Cardiac muscle cell (in vitro differentiated cells and primary cell): Measurements from ENCODE around the gene FAM131C. TPM values are rescaled to one million over a fixed set of nuclear protein-coding genes. Genes with fewer than 3 reads are reported as not detected.
"Not testable (repeated sequence)": the region's sequence is repeated elsewhere in the genome, so short reads cannot be mapped to it uniquely, and the experiment has no call there.

Experiments used
- DNase-seq, 2 donors: peaks; one replicate each; pipeline versions ENCODE4 v3.0.0 to v3.0.0-alpha.2; 2010 to 2017; ENCODE audit warnings: low read depth in 1 of 2, low spot score in 1 of 2
- H3K27ac ChIP-seq: fragments of 200-600 bp; sonication (generic); 2 replicates; pipeline ENCODE4 v1.5.1; 2016
- H3K27me3 ChIP-seq: fragments of 200-600 bp; sonication (generic); 2 replicates; pipeline ENCODE4 v1.6.0; 2016; ENCODE audit warnings: control low read depth
- H3K36me3 ChIP-seq: fragments of 200-600 bp; sonication (generic); 2 replicates; pipeline ENCODE4 v1.5.1; 2016; ENCODE audit warnings: control low read depth
- H3K4me1 ChIP-seq: fragments of 200-600 bp; sonication (generic); 2 replicates; pipeline ENCODE4 v1.8.1; 2017; ENCODE audit warnings: low read depth, mild to moderate bottlenecking, mixed run types
- H3K4me3 ChIP-seq: fragments of 200-600 bp; sonication (generic); 2 replicates; pipeline ENCODE4 v1.5.1; 2016; ENCODE audit warnings: mild to moderate bottlenecking
- H3K9me3 ChIP-seq: fragments of 200-600 bp; sonication (generic); 2 replicates; pipeline ENCODE4 v1.5.1; 2017; ENCODE audit warnings: low read depth, mild to moderate bottlenecking, control low read depth
- CTCF ChIP-seq: IDR thresholded peaks from 2 replicates; pipeline ENCODE4 v1.5.1; 2012; ENCODE audit warnings: low read depth, mild to moderate bottlenecking, low read length
- polyA plus RNA-seq: library from polyadenylated mRNA; unstranded; fragments of >200 nt; fragmentation: Nextera tagmentation; extraction: Ambion mirVana; gene quantifications from 2 replicates; pipeline ENCODE4 v1.2.1, GENCODE V29; 2016
- total RNA-seq: library from RNA; depleted of rRNA; stranded (reverse); fragments of >200 nt; gene quantifications from 2 replicates; pipeline ENCODE4 v1.2.3, GENCODE V29; 2016

FAM131C gene
- total and polyA plus RNA-seq, 2 experiments from 2014 or later: 10.4 to 10.9 TPM

GRCh38 chr1:16043521-16043920 lies 29.9 kb downstream of the FAM131C start, which contains the start of gene CLCNKB:
CLCNKB (plus strand) TSS chr1:16043782; CDS start chr1:16044493, 711 bp downstream.
- no peak for TF ChIP-seq CTCF
- Histone ChIP-seq H3K4me1 (no peaks in the 10 kb centered on the region), H3K27ac (no peak within 1 kb of the TSS), H3K27me3 (no peaks in the 10 kb centered on the region), H3K4me3 (no peak within 1 kb of the TSS), H3K36me3 (no peaks in the 10 kb centered on the region), H3K9me3 (no peaks in the 10 kb centered on the region)
- no peak for DNase-seq

- not testable (repeated sequence) for H3K4me1 ChIP-seq, H3K36me3 ChIP-seq, DNase-seq, H3K9me3 ChIP-seq, H3K27ac ChIP-seq, H3K4me3 ChIP-seq, H3K27me3 ChIP-seq
Measured at GRCh38 chr1:16042654-16043053, 30.8 kb downstream of the FAM131C start.

- Histone ChIP-seq H3K27ac (no peak overlapping the region), H3K4me3 (no peak overlapping the region), H3K4me1 (no peaks in the 10 kb centered on the region), H3K9me3 (no peaks in the 10 kb centered on the region), H3K27me3 (no peaks in the 10 kb centered on the region), H3K36me3 (no peaks in the 10 kb centered on the region)
- TF ChIP-seq CTCF: peak; percentile 20
- no peak for DNase-seq
Measured at GRCh38 chr1:16042096-16042495, 31.4 kb downstream of the FAM131C start.

- Histone ChIP-seq H3K4me3 (no peak overlapping the region), H3K9me3 (no peaks in the 10 kb centered on the region), H3K36me3 (no peaks in the 10 kb centered on the region), H3K4me1 (no peaks in the 10 kb centered on the region), H3K27ac (no peak overlapping the region), H3K27me3 (no peaks in the 10 kb centered on the region)
- DNase-seq: no peak
- TF ChIP-seq CTCF: no peak
Measured at GRCh38 chr1:16041200-16041599, 32.3 kb downstream of the FAM131C start.

- H3K36me3 ChIP-seq, DNase-seq, H3K4me3 ChIP-seq, H3K27me3 ChIP-seq, H3K4me1 ChIP-seq, H3K9me3 ChIP-seq, H3K27ac ChIP-seq: not testable (repeated sequence)
Measured at GRCh38 chr1:16039871-16040270, 33.6 kb downstream of the FAM131C start.

GRCh38 chr1:16038620-16038912 lies 34.9 kb downstream of the FAM131C start:
- no peaks in the 10 kb centered on the region for H3K9me3 ChIP-seq
- no peak overlapping the region for H3K27ac ChIP-seq
- no peak for TF ChIP-seq CTCF
- H3K36me3 ChIP-seq: no peaks in the 10 kb centered on the region
- DNase-seq: no peak
- no peak overlapping the region for H3K4me3 ChIP-seq
- no peaks in the 10 kb centered on the region for H3K27me3 ChIP-seq
- no peaks in the 10 kb centered on the region for H3K4me1 ChIP-seq

- H3K27ac ChIP-seq, H3K27me3 ChIP-seq, H3K4me3 ChIP-seq, DNase-seq, H3K9me3 ChIP-seq, H3K36me3 ChIP-seq, H3K4me1 ChIP-seq: not testable (repeated sequence)
Measured at GRCh38 chr1:16036461-16036860, 37.0 kb downstream of the FAM131C start.

- H3K27ac ChIP-seq, DNase-seq, H3K27me3 ChIP-seq, H3K4me3 ChIP-seq, H3K36me3 ChIP-seq, H3K9me3 ChIP-seq, H3K4me1 ChIP-seq: not testable (repeated sequence)
Measured at GRCh38 chr1:16033103-16033632, 40.3 kb downstream of the FAM131C start.
